Smooth muscle cell (in vitro differentiated cells): ENCODE measurements around the gene GULP1. TPM values are rescaled to one million over a fixed set of nuclear protein-coding genes. Genes with fewer than 3 reads are reported as not detected.

Experiments used
- DNase-seq: peaks from one replicate; lab custom pipeline; 2025; ENCODE audit not compliant: unreplicated experiment; lab: John Stamatoyannopoulos, UW
- H2AFZ ChIP-seq: fragments of 200-600 bp; sonication (generic); 2 replicates; pipeline ENCODE4 v1.6.0; 2016; ENCODE audit warnings: antibody characterized with exemption, low read depth, mild to moderate bottlenecking
- H3F3A ChIP-seq: fragments of 200-600 bp; sonication (generic); 2 replicates; pipeline ENCODE4 v1.6.0; 2017; ENCODE audit warnings: antibody characterized with exemption, low read depth
- H3K27ac ChIP-seq: fragments of 200-600 bp; sonication (generic); 2 replicates; pipeline ENCODE4 v1.5.1; 2016; ENCODE audit warnings: low read depth, mild to moderate bottlenecking
- H3K27me3 ChIP-seq: fragments of 200-600 bp; sonication (generic); 2 replicates; pipeline ENCODE4 v1.6.1; 2016; ENCODE audit warnings: low read depth, mild to moderate bottlenecking
- H3K36me3 ChIP-seq: fragments of 200-600 bp; sonication (generic); 2 replicates; pipeline ENCODE4 v1.5.1; 2016; ENCODE audit warnings: low read depth
- H3K4me1 ChIP-seq: fragments of 200-600 bp; sonication (generic); 2 replicates; pipeline ENCODE4 v1.5.1; 2016; ENCODE audit warnings: low read depth
- H3K4me2 ChIP-seq: fragments of 200-600 bp; sonication (generic); 2 replicates; pipeline ENCODE4 v1.6.0; 2016; ENCODE audit warnings: mild to moderate bottlenecking
- H3K4me3 ChIP-seq: fragments of 200-600 bp; sonication (generic); 2 replicates; pipeline ENCODE4 v1.5.1; 2016; ENCODE audit warnings: mild to moderate bottlenecking
- H3K79me2 ChIP-seq: fragments of 200-600 bp; sonication (generic); 2 replicates; pipeline ENCODE4 v1.6.0; 2016; ENCODE audit warnings: low read depth, mild to moderate bottlenecking
- H3K9ac ChIP-seq: fragments of 200-600 bp; sonication (generic); 2 replicates; pipeline ENCODE4 v1.6.0; 2016; ENCODE audit warnings: low read depth
- H3K9me3 ChIP-seq: fragments of 200-600 bp; sonication (generic); replicated peaks from 2 replicates; pipeline ENCODE4 v1.5.1; 2016; ENCODE audit warnings: low read depth
- H4K20me1 ChIP-seq: fragments of 200-600 bp; sonication (generic); 2 replicates; pipeline ENCODE4 v1.6.0; 2016; ENCODE audit warnings: low read depth
- CTCF ChIP-seq: fragments of 200-600 bp; sonication (generic); IDR thresholded peaks from 2 replicates; pipeline ENCODE4 v1.5.1; 2017; ENCODE audit warnings: borderline replicate concordance, mild to moderate bottlenecking, antibody characterized with exemption; ENCODE audit not compliant: insufficient read depth, poor library complexity, severe bottlenecking
- WGBS: methylation state at CpG from one replicate; pipeline ENCODE4 v1.1.7; 2016; ENCODE audit warnings: low lambda C conversion rate; 5-methylcytosine and 5-hydroxymethylcytosine counted together
- polyA plus RNA-seq: library from polyadenylated mRNA; unstranded; fragments of >200 nt; fragmentation: Nextera tagmentation; extraction: Ambion mirVana; gene quantifications from 2 replicates; pipeline ENCODE4 v1.2.1, GENCODE V29; 2016
- total RNA-seq: library from RNA; depleted of rRNA; stranded (reverse); fragments of >200 nt; gene quantifications from 2 replicates; pipeline ENCODE4 v1.2.3, GENCODE V29; 2014

GULP1 gene
- total and polyA plus RNA-seq, 2 experiments from 2014 or later, result 40.2 to 115 TPM

GRCh38 chr2:188382107-188382506 is 90.4 kb downstream of the GULP1 start:
- 69% methylated on average over 2 of the region's 2 CpGs for WGBS
- H3K27me3 ChIP-seq, result no peaks in the 10 kb centered on the region
- H3K4me3 ChIP-seq, result no peak overlapping the region
- peaks cover 8% of the 10 kb centered on the region for H3K4me1 ChIP-seq
- peak overlapping the region; percentile 40 for H3K4me2 ChIP-seq
- no peaks in the 10 kb centered on the region for H4K20me1 ChIP-seq
- no peak for DNase-seq
- H3K9ac ChIP-seq, result peak overlapping the region; percentile 32
- H3K79me2 ChIP-seq, result peaks cover 58% of the 10 kb centered on the region
- peaks cover 7% of the 10 kb centered on the region for H3K36me3 ChIP-seq
- peak overlapping the region; percentile 79 for H3K27ac ChIP-seq
- no peaks in the 10 kb centered on the region for H3K9me3 ChIP-seq
- no peak for TF ChIP-seq CTCF
- H2AFZ ChIP-seq, result no peak overlapping the region
- H3F3A ChIP-seq, result no peaks in the 10 kb centered on the region

- Histone ChIP-seq H4K20me1 (no peaks in the 10 kb centered on the region), H3K9me3 (no peaks in the 10 kb centered on the region), H3K4me3 (no peak overlapping the region), H3K36me3 (peaks cover 7% of the 10 kb centered on the region), H3K27me3 (no peaks in the 10 kb centered on the region), H3F3A (no peaks in the 10 kb centered on the region), H3K79me2 (peaks cover 47% of the 10 kb centered on the region), H3K9ac (no peak overlapping the region), H3K4me1 (peaks cover 8% of the 10 kb centered on the region), H3K4me2 (no peak overlapping the region), H3K27ac (peak overlapping the region; percentile 79), H2AFZ (no peak overlapping the region)
- DNase-seq, result no peak
- 93% methylated on average over 1 of the region's 1 CpG for WGBS
- TF ChIP-seq CTCF, result no peak
Observed at GRCh38 chr2:188383158-188383557, 91.5 kb downstream of the GULP1 start.

- H3K4me3 ChIP-seq, result no peak overlapping the region
- no peak overlapping the region for H2AFZ ChIP-seq
- H3K4me1 ChIP-seq, result peaks cover 8% of the 10 kb centered on the region
- H3F3A ChIP-seq, result no peaks in the 10 kb centered on the region
- DNase-seq, result no peak
- no peaks in the 10 kb centered on the region for H3K9me3 ChIP-seq
- H3K36me3 ChIP-seq, result peaks cover 7% of the 10 kb centered on the region
- 100% methylated on average over 1 of the region's 1 CpG for WGBS
- no peak overlapping the region for H3K27ac ChIP-seq
- H3K9ac ChIP-seq, result no peak overlapping the region
- no peak overlapping the region for H3K4me2 ChIP-seq
- peaks cover 40% of the 10 kb centered on the region for H3K79me2 ChIP-seq
- H4K20me1 ChIP-seq, result no peaks in the 10 kb centered on the region
- no peak for TF ChIP-seq CTCF
- H3K27me3 ChIP-seq, result no peaks in the 10 kb centered on the region
Observed at GRCh38 chr2:188385857-188386256, 94.2 kb downstream of the GULP1 start.

- H3K4me1 ChIP-seq, result no peaks in the 10 kb centered on the region
- H3F3A ChIP-seq, result no peaks in the 10 kb centered on the region
- 92% methylated on average over 3 of the region's 3 CpGs for WGBS
- no peak for DNase-seq
- peaks cover 49% of the 10 kb centered on the region for H3K79me2 ChIP-seq
- no peaks in the 10 kb centered on the region for H3K9me3 ChIP-seq
- H3K27me3 ChIP-seq, result no peaks in the 10 kb centered on the region
- TF ChIP-seq CTCF, result no peak
- H3K4me3 ChIP-seq, result no peak overlapping the region
- no peak overlapping the region for H3K9ac ChIP-seq
- peaks cover 10% of the 10 kb centered on the region for H3K36me3 ChIP-seq
- no peak overlapping the region for H3K4me2 ChIP-seq
- no peaks in the 10 kb centered on the region for H4K20me1 ChIP-seq
- H3K27ac ChIP-seq, result no peak overlapping the region
- H2AFZ ChIP-seq, result no peak overlapping the region
Observed at GRCh38 chr2:188388831-188389230, 97.2 kb downstream of the GULP1 start.
